GM12892 (cell line): ENCODE results near the gene CTNNA3.

Experiments used
- DNase-seq: peaks from one replicate; pipeline ENCODE4 v3.0.0; 2011; ENCODE audit not compliant: insufficient read length
- FAIRE-seq: peaks from 2 replicates; lab custom pipeline; 2011; peaks lifted over from hg19 to GRCh38; lab: Jason Lieb, UNC
- POLR2A ChIP-seq: IDR thresholded peaks from 2 replicates; pipeline ENCODE4 v1.6.1; 2011; ENCODE audit warnings: low read depth, low read length, control low read depth
- POLR2AphosphoS5 ChIP-seq: IDR thresholded peaks from 2 replicates; pipeline ENCODE4 v1.6.1; 2011; ENCODE audit warnings: low read depth, low read length, control low read depth
- TAF1 ChIP-seq: IDR thresholded peaks from 2 replicates; pipeline ENCODE4 v1.6.1; 2011; ENCODE audit warnings: low read depth, mild to moderate bottlenecking, control low read depth, low read length, borderline replicate concordance

The CTNNA3 gene

GRCh38 chr10:66782776-66783175 is 913.2 kb downstream of the CTNNA3 start:
- no peak for DNase-seq
- TF ChIP-seq TAF1: no peak
- no peak for TF ChIP-seq POLR2AphosphoS5
- no peak for TF ChIP-seq POLR2A

GRCh38 chr10:66782144-66782543 is 913.9 kb downstream of the CTNNA3 start:
- no peak for TF ChIP-seq TAF1
- TF ChIP-seq POLR2A: no peak
- TF ChIP-seq POLR2AphosphoS5: no peak
- FAIRE-seq (no peak), DNase-seq (no peak)

More at GRCh38 chr10:66782776-66783175, 913.2 kb downstream of the CTNNA3 start:
- no peak for FAIRE-seq

GRCh38 chr10:66780796-66781195 is 915.2 kb downstream of the CTNNA3 start:
- DNase-seq: no peak
- no peak for TF ChIP-seq POLR2A
- no peak for TF ChIP-seq TAF1
- no peak for TF ChIP-seq POLR2AphosphoS5
- no peak for FAIRE-seq

- TF ChIP-seq TAF1 (no peak), POLR2A (no peak), POLR2AphosphoS5 (no peak)
- FAIRE-seq (no peak), DNase-seq (no peak)
These were observed 917.6 kb downstream of the CTNNA3 start for GRCh38 chr10:66778351-66778750.

GRCh38 chr10:66777665-66778064 is 918.3 kb downstream of the CTNNA3 start:
- TF ChIP-seq TAF1 (no peak), POLR2AphosphoS5 (no peak)
- no peak for FAIRE-seq

GRCh38 chr10:66773472-66773817 is 922.5 kb downstream of the CTNNA3 start:
- TF ChIP-seq TAF1 (no peak), POLR2AphosphoS5 (no peak), POLR2A (no peak)
- no peak for FAIRE-seq
- no peak for DNase-seq

More at GRCh38 chr10:66777665-66778064, 918.3 kb downstream of the CTNNA3 start:
- no peak for DNase-seq

- no peak for FAIRE-seq
- no peak for DNase-seq
- TF ChIP-seq POLR2A (no peak), TAF1 (no peak), POLR2AphosphoS5 (no peak)
These were observed 923.2 kb downstream of the CTNNA3 start for GRCh38 chr10:66772548-66773471.

GRCh38 chr10:66767707-66768106 is 928.3 kb downstream of the CTNNA3 start:
- FAIRE-seq (no peak), DNase-seq (no peak)
- TF ChIP-seq TAF1 (no peak), POLR2A (no peak), POLR2AphosphoS5 (no peak)

GRCh38 chr10:66762218-66762729 is 933.7 kb downstream of the CTNNA3 start:
- TF ChIP-seq POLR2A: no peak
- TF ChIP-seq POLR2AphosphoS5: no peak
- TF ChIP-seq TAF1: no peak
- no peak for FAIRE-seq
- DNase-seq: no peak

- no peak for DNase-seq
- no peak for TF ChIP-seq TAF1
- TF ChIP-seq POLR2AphosphoS5: no peak
- TF ChIP-seq POLR2A: no peak
- FAIRE-seq: no peak
These were observed 935.1 kb downstream of the CTNNA3 start for GRCh38 chr10:66760941-66761340.

GRCh38 chr10:66755474-66755873 is 940.5 kb downstream of the CTNNA3 start:
- DNase-seq: no peak
- no peak for FAIRE-seq
- TF ChIP-seq POLR2AphosphoS5: no peak
- TF ChIP-seq TAF1: no peak
- TF ChIP-seq POLR2A: no peak

- TF ChIP-seq POLR2A (no peak), TAF1 (no peak)
- FAIRE-seq: no peak
These were observed 943.3 kb downstream of the CTNNA3 start for GRCh38 chr10:66752714-66753113.

More at GRCh38 chr10:66752714-66753113, 943.3 kb downstream of the CTNNA3 start:
- DNase-seq: no peak
